ENCODE data around the gene RNASE11.
"Not testable (repeated sequence)": the region's sequence is repeated elsewhere in the genome, so short reads cannot be mapped to it uniquely, and the experiment has no call there.

The RNASE11 gene

GRCh38 chr14:20587489-20588154, at the start of gene RNASE11:
Gene RNASE11, minus strand, starts transcription at chr14:20588001.
- DNase-seq = no peak

- peak; percentile 72 for DNase-seq
These were observed 45.3 kb upstream of the RNASE11 start for GRCh38 chr14:20632831-20633691.

DNA sequence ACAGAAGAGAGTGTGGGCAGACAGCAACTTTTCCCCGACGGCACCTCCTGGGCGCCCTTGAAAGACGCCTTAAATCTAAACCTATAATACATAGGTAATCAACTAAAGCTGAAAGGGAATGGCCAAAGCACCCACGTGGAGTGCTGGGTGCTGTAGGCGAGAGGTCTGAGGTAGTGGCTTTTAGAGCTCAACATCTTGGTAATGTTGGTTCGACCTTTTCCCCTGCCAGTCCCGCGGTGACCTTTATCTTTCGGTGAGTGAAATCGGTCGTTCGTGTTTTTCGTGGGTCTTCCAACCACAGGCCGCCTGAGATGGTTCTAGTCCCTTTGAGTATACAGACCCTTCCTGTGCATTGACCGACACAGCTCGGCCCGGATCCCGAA, 44.6 kb upstream of the RNASE11 start:
- DNase-seq = no peak

DNA sequence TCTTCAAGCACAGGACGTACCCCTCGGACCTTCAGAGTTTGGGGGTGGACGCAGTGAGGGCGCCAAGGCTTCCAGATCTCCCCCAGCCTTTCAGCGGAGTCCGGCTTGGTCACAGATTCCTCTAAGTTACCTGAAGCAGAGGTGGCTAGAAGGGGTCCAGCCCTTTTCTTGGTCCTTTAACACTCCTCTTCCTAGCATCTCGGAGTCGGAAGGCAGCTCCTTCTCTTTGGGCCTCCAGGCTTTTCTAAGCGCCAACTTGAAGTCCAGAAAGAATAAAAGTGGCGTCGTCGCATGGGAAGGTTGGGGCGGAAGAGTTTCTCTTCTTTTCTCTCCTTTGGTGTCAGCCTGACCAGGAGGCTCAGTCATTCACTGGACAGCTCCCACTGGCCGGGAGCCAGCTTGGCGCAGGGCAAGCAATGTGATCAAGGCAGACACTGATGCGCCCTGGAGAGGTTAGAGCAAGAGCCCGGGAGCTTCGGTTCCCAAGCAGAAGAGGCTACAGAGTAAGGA, 44.1 kb upstream of the RNASE11 start:
- no peak for DNase-seq

DNA sequence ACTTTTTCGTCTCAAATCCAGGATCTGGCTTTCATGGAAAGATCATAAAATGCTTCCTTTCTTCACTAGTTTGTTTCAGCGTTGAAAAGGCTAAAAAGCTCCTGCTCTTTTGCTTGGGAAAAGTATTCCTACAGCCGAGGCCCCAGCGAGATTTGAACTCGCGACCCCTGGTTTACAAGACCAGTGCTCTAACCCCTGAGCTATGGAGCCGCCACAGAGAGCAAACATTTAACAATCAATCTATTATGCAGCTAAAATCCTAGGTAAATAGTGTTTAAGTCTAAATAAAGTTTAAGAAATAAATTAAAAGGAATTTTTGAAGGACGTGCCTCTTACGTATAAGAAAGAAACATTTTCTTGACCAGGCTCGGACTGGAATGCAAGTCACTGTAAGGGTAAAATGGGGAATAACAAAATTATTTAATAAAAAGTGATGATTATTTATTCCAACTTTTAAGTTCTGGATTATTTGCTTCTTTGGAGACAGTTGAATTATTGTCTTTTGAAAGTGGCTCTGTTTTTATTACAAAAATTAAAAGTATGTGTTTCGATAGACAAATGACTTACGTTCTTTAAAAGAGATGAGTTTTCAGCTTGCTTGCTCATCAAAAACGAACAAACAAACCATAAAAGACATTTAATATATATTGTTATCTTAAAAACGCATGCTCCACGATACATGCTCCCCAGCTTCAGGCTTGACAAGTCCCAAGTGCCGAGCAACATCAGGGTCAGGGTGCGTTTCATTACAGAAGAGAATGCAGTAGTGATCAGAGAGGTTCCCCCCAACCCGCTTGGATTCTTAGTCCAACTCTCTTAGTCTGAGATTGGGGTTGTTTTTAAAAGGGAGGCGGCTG, 43.5 kb upstream of the RNASE11 start:
- DNase-seq = peak; percentile 49

- DNase-seq = peak; percentile 22
These were observed 42.7 kb upstream of the RNASE11 start for GRCh38 chr14:20630340-20631022.

DNA sequence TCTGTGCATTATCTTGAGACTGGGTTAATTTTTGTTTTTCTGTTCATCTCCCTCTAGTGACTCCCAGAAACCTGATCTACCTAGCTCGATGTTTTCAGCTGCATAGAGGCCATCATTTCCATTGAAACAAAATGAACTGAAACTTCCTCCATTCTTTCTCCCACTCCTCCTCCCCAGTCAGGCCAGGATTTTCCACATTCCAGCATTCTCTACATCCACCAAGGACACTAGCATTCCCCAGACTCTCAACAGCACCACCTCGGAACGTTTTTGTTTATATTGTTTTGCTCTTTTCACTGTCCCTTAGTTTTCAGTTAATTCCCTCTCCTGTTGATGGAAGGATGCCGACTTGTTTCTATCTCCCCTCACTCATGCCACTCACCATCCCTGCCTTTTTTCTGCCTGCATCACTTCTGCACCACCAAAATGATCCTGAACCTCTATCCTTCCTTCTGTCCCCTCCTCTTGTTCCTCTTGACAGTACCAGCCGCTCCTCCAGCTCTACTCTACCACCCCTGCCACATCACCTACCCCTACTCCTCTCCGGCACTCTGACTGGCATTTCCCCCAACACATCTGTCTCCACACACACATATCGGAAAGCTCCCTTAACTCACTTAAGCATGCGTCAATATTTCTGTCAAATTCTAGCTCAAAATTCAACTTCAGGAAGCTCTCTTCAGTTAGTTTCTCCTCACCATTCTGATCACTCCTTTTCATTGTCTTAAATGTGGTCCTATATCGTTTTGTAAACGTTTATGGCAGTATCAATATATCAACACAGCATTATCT, 40.5 kb upstream of the RNASE11 start:
- no peak for DNase-seq

DNA sequence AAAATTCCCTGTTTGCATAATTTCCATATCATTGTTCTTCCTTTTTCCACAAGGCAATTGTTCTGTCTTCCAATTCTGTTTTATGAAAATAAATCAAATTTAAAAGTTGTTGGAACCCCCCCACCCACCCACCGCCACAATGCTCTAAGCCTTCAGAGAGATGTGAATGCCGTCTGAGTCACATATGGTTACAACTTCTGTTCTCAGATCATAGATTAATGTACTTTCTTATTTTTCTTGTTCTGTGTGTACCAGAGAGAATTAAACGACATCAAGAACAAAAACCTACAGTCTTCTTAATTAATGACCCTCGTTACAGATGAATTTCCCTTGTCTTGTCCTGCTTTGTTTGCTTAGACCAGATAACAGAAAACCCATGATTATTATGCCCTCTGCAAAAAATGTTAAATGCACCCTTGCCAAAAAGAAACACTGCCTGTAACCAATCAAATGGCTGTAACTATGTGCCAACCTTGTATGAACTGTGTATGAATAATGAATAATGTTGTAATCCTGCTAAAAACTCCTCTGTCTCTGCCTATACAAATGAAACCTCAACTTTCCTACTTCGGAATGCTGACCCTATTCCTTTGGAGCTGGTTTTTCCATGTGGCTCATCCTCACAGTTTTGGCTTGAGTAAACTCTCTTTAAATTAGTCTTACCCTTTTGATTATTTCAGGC, 39.7 kb upstream of the RNASE11 start:
- no peak for DNase-seq

GRCh38 chr14:20626274-20626673, 38.5 kb upstream of the RNASE11 start:
- no peak for DNase-seq

DNA sequence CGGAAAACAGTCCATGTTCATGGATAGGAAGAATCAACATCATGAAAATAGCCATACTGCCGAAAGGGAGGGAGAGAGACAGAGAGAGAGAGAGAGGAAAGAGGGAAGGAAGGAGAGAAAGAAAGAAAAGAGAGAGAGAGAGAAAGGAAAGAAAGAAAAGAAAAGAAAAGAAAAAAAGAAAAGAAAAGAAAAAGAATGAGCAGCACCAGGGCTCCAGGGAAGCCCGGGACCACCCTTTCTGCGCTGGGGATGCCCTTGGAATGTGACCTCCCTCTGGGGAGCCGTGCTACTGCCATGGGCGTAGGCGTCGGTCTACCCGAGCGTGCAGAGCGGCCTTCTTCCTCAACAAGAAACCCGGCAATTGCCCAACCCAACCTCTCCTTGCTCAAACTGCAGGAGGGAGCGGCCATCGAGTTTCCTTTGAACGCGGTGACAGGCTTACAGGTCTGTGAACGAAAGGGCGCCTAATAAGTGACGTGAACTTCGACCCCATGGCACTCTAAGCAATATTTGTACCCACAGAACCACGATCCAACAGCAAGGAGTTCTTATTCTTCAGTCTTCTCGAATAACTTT, 36.8 kb upstream of the RNASE11 start:
- peak; percentile 43 for DNase-seq

- DNase-seq = no peak
These were observed 36.0 kb upstream of the RNASE11 start for GRCh38 chr14:20623798-20624197.

- no peak for DNase-seq
These were observed 35.1 kb upstream of the RNASE11 start for GRCh38 chr14:20622816-20623291.

DNA sequence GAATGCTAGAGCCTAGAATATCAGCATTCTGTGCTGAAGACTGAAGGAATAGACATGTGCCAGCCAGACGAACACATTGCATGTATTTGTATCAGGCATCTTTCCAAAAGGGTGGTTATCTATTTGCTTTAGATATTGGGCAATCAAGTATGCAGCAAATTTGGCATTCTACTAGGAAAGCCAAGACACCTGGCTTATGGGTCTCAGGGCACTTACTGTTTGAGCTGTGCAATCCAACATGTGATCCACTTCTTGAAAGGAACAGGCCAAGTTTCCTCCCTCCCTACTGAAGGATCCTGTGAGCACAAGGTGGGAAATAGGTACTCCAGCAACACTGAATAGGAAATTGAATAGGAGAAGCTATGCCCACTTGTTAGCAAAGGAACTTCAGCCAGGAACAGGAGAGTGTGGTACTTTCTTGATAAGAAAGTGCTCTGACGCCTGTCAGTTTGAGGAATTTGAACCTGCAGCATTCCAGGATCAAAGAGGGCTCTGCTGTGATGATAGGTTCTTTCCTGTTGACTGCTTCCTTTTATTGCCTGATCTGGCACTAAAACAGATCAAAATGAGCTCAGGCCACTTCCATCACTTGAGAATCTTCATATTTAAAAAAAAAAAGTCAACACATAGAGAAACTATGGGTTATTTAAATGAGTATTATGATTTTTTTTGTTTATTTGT, 33.1 kb upstream of the RNASE11 start:
- no peak for DNase-seq

DNA sequence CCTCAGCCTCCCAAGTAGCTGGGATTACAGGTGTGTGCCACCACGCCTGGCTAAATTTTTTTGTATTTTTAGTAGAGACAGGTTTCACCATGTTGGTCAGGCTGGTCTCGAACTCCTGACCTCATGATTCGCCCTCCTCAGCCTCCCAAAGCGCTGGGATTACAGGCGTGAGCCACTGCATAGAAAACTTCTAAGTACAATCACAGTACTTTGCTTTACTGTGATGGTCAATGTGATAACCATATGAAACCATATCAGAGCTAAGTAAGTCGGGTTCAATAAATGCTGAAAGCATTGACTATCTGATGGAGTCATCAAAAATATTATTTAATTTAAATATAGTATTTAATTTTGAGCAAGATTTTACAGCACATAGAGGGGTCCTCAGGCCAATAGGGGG, 31.9 kb upstream of the RNASE11 start:
- DNase-seq = not testable (repeated sequence)

DNA sequence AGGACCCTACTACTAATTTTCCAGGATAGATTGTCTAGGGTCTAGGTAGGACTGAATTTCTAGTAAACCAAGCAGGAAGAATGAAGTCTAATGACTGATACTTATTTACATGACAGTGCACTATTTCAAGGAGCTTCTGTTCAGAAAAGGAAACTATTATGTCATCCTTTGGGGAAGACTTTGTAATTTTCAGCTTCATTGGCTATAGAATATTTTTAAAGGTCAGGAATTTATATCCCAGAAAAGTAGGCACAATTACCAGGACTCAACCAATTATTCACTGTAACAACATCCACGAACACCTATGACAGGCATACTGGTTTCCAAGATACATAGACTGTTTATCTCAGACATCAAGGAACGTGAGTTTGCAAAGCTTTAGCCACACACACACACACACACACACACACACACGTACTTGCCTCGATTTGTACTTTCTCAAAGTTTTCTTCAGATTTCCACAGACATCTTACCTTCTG, 30.5 kb upstream of the RNASE11 start:
- DNase-seq = no peak

DNA sequence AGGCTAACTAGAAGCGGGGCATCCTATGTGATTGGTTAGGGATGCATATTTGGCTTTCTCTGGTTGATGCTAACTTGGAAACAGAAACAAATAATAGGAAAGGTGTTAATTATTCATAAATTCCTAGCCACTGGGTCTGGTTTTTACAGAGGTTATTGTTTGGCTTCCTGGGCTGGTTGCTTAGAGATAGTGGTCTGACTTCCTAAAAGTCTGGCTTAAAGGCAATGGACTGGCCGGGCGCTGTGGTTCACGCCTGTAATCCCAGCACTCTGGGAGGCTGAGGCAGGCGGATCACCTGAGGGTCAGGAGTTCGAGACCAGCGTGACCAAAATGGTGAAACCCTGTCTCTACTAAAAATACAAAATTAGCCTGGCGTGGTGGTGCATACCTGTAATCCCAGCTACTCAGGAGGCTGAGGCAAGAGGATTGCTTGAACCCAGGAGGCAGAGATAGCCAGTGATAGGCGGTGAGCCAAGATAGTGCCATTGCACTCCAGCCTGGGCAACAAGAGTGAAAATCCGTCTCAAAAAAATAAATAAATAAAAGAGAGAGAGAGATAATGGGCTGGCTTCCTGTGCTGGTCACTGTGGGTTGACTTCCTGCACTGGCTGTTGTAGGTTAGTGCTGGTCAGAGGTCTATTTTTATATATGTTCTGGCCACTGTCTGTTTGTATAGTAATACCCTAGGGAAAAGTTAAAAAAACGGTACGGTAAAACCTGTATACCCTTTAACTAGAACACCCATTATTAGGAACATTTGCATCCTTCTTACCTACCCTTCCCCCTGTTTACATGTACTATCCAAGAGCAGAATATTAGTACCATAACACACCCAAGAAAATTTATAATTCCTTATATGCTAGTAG, 29.6 kb upstream of the RNASE11 start:
- DNase-seq = no peak

- no peak for DNase-seq
These were observed 28.2 kb upstream of the RNASE11 start for GRCh38 chr14:20615996-20616395.

GRCh38 chr14:20614038-20614840, 26.4 kb upstream of the RNASE11 start:
- no peak for DNase-seq
